Uterus (tissue), 2 donors: ENCODE measurements around the gene ARHGAP19.

ENCODE experiments used
- POLR2A ChIP-seq, 2 donors: fragments of 450-650 bp; IDR thresholded peaks; one replicate each; pipeline ENCODE4 v1.6.1; 2016; ENCODE audit warnings: antibody characterized with exemption in 2 of 2, mild to moderate bottlenecking in 1 of 2, moderate library complexity in 1 of 2
- TF ChIP-seq, protein P1 (sequence below), 4 experiments: fragments of 200-600 bp in 2 of 4; fragments of 450-650 bp in 2 of 4; sonication (generic) in 2 of 4; IDR thresholded peaks; one replicate each; pipeline ENCODE4 v1.5.1; 2016 to 2019; ENCODE audit warnings: antibody characterized with exemption in 4 of 4, mild to moderate bottlenecking in 2 of 4, moderate library complexity in 1 of 4

DNA sequence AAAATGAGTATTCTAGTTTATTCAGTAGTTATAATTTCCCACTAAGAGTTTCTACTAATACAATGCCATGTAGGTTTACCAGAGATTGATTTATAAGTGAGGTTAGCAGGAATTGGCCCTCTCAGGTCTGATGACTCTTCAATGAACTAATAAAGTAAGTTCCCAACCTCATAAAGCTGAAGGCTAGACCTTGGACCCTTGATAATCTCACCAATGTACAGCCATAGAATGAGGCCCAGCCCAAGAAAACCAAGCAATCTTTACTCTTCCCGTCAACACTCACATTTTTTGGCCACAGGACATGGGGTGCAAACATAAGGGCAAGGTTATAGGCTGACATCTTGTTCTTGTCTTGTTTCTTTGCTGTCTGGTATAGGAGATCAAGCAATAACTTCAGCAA, 33.3 kb downstream of the ARHGAP19 start:
- TF ChIP-seq, protein P1, sequence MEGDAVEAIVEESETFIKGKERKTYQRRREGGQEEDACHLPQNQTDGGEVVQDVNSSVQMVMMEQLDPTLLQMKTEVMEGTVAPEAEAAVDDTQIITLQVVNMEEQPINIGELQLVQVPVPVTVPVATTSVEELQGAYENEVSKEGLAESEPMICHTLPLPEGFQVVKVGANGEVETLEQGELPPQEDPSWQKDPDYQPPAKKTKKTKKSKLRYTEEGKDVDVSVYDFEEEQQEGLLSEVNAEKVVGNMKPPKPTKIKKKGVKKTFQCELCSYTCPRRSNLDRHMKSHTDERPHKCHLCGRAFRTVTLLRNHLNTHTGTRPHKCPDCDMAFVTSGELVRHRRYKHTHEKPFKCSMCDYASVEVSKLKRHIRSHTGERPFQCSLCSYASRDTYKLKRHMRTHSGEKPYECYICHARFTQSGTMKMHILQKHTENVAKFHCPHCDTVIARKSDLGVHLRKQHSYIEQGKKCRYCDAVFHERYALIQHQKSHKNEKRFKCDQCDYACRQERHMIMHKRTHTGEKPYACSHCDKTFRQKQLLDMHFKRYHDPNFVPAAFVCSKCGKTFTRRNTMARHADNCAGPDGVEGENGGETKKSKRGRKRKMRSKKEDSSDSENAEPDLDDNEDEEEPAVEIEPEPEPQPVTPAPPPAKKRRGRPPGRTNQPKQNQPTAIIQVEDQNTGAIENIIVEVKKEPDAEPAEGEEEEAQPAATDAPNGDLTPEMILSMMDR (IDR thresholded peaks at IDR 0.05), result no peak
- no peak for TF ChIP-seq POLR2A (IDR thresholded peaks at IDR 0.05)
